Stomach smooth muscle (tissue), 2 donors: ENCODE data around the gene KLHL28.
"Not testable (repeated sequence)": the region's sequence is repeated elsewhere in the genome, so short reads cannot be mapped to it uniquely, and the experiment has no call there.

Source experiments
- H3K27ac ChIP-seq: one replicate; pipeline ENCODE4 v1.7.0; 2013; ENCODE audit warnings: mild to moderate bottlenecking, low read length, inconsistent platforms
- H3K27me3 ChIP-seq, 2 donors: one replicate each; pipeline ENCODE4 v1.7.0; 2013; ENCODE audit warnings: low read length in 2 of 2; ENCODE audit not compliant: insufficient read depth in 2 of 2, control insufficient read depth in 1 of 2
- H3K36me3 ChIP-seq, 2 donors: one replicate each; pipeline ENCODE4 v1.7.0; 2013; ENCODE audit warnings: low read length in 2 of 2; ENCODE audit not compliant: control insufficient read depth in 2 of 2, insufficient read depth in 2 of 2
- H3K4me1 ChIP-seq: one replicate; pipeline ENCODE4 v1.7.0; 2013; ENCODE audit warnings: low read length; ENCODE audit not compliant: control insufficient read depth, insufficient read depth
- H3K4me3 ChIP-seq, 2 donors: one replicate each; pipeline ENCODE4 v1.7.0; 2013; ENCODE audit warnings: low read length in 2 of 2
- H3K9ac ChIP-seq, 2 donors: one replicate each; pipeline ENCODE4 v1.7.0; 2013; ENCODE audit warnings: low read length in 2 of 2, mild to moderate bottlenecking in 1 of 2
- H3K9me3 ChIP-seq, 2 donors: one replicate each; pipeline ENCODE4 v1.7.0; 2013; ENCODE audit warnings: low read length in 2 of 2; ENCODE audit not compliant: control insufficient read depth in 2 of 2
- donor health status: healthy.
- donor health status: Pancreatic carcinoma.

The KLHL28 gene

DNA sequence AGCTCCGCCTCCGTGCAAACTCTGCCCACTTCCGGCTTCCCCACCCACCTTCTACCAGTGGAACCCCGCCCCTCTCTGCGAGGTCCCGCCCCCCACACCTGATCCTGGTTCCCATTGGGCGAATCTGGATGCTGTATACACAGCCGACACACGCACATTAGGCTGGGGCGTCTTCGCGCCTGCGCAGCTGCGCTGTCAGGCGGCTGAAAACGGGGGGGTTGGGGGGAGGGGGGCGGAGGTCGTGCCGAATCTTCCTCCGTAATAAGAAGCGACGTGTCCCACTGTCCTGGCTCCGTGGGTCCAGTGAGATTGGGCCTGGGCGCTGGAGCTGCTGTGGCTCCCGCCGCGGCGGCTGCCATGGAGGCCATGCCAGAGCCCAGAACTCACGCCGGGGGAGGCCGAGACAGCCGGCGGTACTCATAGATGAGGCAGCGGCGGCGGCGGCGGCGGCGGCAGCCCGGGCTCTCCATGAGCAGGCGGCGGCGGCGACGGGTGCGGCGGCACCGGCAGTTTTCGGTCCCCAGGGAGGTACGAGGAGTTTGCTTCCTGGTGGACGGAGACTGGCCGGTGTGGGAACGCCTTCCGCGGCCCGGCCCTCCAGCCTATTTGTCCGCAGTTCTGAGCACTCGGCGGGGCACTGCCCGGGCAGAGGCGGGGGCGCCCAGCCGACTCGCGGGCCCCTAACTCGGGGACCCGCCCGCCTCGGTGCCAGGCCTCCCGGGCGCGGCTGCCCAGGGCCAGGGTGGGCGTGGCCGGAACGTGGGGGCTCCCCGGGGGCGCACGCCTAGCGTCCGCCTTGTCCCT is 64.5 kb downstream of the KLHL28 start:
- Histone ChIP-seq H3K4me1 (peaks cover 11% of the 10 kb centered on the region), H3K27ac (peak overlapping the region; percentile 94), H3K27me3 (no peaks in the 10 kb centered on the region), H3K9ac (peak overlapping the region; percentile 61 to 84), H3K9me3 (no peaks in the 10 kb centered on the region), H3K36me3 (peaks cover 0 to 3% of the 10 kb centered on the region in 2 donors), H3K4me3 (peak overlapping the region; percentile 81 to 87)

DNA sequence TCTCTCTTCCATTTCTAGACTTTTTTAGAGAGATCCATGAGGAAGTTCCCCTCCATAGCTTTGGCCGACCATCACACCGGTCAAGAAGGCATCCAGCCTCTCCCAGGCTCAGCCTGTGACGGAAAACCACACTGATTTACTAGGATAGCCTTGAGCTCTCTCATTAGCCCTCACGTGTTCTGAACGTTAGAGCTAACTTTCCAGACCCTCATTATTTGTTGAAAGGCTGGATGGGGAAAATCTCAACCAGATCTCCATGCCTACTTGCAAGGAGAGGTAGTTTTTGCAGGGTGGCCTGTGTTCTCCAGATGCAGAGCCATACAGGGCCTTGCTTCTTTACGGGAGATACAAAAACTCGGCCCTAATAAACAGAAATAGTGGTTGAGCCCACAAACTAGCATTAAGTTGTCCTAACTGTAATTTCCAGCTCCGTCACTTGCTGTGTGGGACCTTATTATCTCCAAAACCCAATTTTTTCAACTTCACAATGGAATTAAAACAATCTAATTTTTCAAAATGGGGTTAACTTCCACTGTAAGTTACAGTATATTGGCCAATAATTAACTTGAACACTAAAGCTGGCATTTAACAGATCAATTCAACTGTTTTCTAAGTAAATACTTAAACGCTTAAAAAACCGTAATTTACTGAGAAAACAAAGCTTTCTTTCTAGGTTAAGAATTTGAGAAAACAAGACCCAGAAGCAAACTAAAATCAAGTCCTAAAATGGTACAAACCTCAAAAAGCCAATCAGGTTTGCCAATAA is 65.3 kb downstream of the KLHL28 start:
- Histone ChIP-seq H3K4me3 (peak overlapping the region; percentile 2 to 54), H3K9me3 (no peaks in the 10 kb centered on the region), H3K36me3 (peaks cover 0 to 3% of the 10 kb centered on the region in 2 donors), H3K27me3 (no peaks in the 10 kb centered on the region), H3K9ac (no peak overlapping the region), H3K4me1 (peaks cover 5% of the 10 kb centered on the region), H3K27ac (peak overlapping the region; percentile 94)

DNA sequence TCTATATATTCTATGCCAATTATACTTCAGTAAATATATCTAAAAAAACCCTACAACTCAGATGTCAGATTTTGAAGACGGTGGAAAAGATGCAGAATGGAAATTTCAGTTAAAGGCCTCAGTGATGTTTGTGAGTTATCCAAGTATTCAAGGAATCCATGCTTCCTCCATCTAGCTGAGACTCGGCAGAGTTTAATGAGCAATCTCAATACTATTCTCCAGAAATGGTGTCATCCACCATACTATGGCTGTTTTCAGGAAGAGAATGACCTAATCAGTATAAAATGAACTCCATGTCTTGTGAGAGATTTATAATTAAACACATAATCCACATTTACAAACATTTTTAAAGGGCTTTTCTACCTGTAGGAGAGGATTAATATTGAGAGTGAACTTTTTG is 66.0 kb downstream of the KLHL28 start:
- no peaks in the 10 kb centered on the region for H3K27me3 ChIP-seq
- peaks cover 0 to under 1% of the 10 kb centered on the region in 2 donors for H3K36me3 ChIP-seq
- H3K9me3 ChIP-seq, result no peaks in the 10 kb centered on the region
- H3K27ac ChIP-seq, result no peak overlapping the region
- H3K4me3 ChIP-seq, result no peak overlapping the region
- peaks cover 5% of the 10 kb centered on the region for H3K4me1 ChIP-seq
- no peak overlapping the region for H3K9ac ChIP-seq

DNA sequence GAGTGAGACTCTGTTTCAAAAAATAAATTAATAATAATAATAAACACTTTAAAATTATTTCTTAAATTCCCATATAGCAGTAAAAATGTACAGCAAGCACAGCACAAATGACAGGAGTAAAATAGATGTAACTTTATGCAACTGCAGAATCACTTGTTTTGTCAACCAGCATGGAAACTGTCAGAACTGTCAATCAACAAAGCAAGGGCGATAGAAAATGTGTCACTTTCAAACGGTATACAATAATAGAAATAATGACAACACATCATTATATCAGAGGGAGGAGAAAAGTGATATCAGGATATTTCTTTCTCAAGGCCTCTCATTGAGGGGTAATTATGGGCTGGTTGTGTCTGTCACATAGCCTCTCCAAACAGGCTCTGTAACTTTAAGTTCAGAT is 68.2 kb downstream of the KLHL28 start:
- Histone ChIP-seq H3K36me3 (no peaks in the 10 kb centered on the region), H3K4me1 (peaks cover 5% of the 10 kb centered on the region), H3K9ac (no peak overlapping the region), H3K4me3 (no peak overlapping the region), H3K9me3 (no peaks in the 10 kb centered on the region), H3K27me3 (no peaks in the 10 kb centered on the region), H3K27ac (no peak overlapping the region)

DNA sequence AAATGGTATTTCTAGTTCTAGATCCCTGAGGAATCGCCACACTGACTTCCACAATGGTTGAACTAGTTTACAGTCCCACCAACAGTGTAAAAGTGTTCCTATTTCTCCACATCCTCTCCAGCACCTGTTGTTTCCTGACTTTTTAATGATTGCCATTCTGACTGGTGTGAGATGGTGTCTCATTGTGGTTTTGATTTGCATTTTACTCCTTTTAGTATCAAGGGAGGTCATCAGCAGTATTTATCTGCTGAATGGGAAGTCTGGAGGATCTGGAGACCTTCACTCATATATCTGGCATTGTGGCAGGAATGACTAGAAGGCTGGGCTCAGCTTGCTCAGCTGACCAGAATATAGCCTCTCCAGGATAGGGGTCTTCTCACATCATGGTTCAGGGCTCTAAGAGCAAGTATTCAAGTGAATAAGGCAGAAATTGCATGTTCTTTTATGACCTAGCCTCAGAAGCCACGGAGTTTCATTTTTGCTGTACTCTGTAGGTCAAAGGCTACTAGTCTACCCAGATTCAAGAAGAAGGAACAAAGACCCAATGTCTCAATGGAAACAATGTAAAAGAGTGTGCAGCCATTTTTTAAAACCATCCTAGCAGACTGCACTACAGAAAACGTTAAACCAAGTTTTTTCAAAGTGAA is 69.9 kb downstream of the KLHL28 start:
- H3K27me3 ChIP-seq, H3K9me3 ChIP-seq, H3K9ac ChIP-seq, H3K4me1 ChIP-seq, H3K36me3 ChIP-seq, H3K27ac ChIP-seq, H3K4me3 ChIP-seq: not testable (repeated sequence)

DNA sequence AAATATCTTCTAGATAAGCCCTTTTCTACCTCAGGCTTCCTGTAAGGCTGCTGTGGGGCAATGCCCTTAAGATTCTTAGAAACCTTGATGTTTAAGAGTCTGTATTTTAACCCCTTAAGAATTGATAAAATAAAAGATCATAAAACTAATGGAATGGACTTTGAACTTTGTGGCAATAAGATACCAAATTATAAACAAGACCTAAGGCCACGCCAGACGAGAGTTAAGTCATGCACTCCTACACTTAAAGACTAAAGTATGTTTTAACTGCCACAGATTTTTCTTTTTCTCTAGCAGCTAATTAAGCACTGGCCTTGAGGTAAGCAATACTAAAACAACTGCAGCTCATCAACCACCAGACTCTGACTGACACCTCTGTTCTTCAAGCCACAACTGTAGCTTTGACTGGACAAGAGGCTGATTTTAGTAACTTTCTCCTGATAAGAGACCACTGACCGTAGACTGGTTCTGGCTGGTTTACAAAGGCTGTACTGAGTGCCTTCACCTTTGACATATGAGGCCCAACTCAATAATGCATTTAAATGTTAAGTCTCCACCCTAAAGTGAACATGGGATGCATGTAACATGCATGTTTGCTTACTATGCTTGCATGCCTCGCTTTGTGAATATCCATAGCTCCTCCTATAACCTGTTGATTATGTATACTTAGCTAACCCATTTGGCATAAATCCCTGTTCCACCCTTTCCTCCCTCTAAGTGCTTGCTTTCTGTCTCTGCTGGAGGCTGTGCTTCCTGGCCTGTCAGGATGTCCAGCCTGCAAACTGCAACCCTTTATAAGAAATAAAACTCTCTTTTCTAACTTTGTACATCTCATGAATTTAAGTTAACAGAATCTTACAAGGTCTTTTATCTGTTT is 71.9 kb downstream of the KLHL28 start:
- no peaks in the 10 kb centered on the region for H3K9me3 ChIP-seq
- no peak overlapping the region for H3K9ac ChIP-seq
- no peaks in the 10 kb centered on the region for H3K27me3 ChIP-seq
- H3K4me3 ChIP-seq, result no peak overlapping the region
- H3K27ac ChIP-seq, result no peak overlapping the region
- no peaks in the 10 kb centered on the region for H3K36me3 ChIP-seq
- H3K4me1 ChIP-seq, result no peaks in the 10 kb centered on the region

DNA sequence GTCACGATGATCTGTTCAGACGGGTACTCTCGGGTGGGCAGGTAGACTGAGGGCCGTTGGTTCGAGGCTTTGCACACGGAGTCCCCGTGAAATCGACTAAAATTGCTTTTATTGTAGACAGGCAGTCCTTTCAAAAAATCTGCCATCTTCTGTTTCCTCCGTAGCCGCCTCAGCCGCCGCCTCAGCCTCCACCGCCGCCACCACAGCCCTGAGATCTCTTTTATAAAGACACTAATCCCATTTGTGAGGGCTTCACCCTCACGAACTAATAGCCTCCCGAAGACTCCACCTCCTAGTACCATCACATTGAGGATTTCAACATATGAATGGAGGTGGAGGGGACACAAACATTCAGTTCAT is 74.2 kb downstream of the KLHL28 start:
- H3K9ac ChIP-seq, result no peak overlapping the region
- no peak overlapping the region for H3K4me3 ChIP-seq

DNA sequence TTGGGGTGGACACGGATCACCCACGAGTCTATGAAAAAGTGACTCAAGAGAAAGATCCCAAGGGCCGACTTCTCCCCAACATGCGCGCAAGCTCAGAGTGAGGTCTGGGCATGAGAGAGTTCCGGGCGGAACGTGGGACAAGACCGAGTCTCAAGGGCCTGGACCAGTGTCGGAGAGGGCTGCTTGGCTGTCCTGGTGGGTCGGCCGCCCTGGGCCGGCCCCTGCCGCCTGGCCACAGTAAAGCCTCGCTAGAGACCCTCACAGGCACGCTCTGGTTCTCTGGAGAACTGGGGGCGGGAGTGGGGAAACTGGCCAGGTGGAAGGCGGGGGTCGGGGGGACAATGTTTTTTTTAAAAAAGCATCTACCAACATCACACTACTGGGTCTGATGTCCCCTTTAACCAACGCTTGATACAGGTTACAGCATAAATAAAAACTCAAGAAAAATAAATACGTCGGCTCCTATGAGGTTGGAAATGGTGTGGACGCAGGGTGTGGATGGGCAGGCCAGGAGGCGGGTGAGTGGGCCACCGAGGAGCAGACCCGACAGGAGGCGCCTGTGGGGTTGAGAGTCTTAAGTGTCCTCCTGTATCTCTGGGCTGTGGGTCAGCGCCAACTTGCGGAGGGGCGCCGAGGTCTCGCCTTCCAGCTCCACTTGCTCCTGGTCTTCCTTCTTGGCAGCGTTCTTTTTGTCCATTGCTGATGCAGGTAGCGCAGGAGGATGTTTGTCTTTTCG is 74.7 kb downstream of the KLHL28 start:
- Histone ChIP-seq H3K4me3 (no peak overlapping the region), H3K9me3 (no peaks in the 10 kb centered on the region), H3K27ac (no peak overlapping the region), H3K36me3 (no peaks in the 10 kb centered on the region), H3K27me3 (no peaks in the 10 kb centered on the region), H3K9ac (no peak overlapping the region), H3K4me1 (no peaks in the 10 kb centered on the region)

More for the DNA sequence above, 74.2 kb downstream of the KLHL28 start:
- Histone ChIP-seq H3K4me1 (no peaks in the 10 kb centered on the region), H3K9me3 (no peaks in the 10 kb centered on the region), H3K27ac (no peak overlapping the region), H3K27me3 (no peaks in the 10 kb centered on the region), H3K36me3 (no peaks in the 10 kb centered on the region)

DNA sequence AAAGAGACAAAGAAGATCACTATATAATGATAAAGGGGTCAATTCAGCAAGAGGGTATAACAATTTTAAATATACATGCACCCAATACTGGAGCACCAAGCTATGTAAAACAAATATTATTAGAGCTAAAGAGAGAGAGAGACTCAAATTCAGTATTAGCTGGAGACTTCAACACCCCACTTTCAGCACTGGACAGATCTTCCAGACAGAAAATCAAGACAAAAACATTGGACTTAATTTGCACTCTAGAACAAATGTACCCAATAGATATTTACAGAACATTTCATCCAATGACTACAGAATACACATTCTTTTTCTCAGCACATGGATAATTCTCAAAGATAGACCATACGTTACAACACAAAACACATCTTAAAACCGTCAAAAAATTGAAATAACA is 81.0 kb downstream of the KLHL28 start:
- no peaks in the 10 kb centered on the region for H3K36me3 ChIP-seq

More for the DNA sequence above, 81.0 kb downstream of the KLHL28 start:
- Histone ChIP-seq H3K27me3 (no peaks in the 10 kb centered on the region), H3K4me1 (no peaks in the 10 kb centered on the region), H3K9ac (no peak overlapping the region), H3K4me3 (no peak overlapping the region), H3K9me3 (no peaks in the 10 kb centered on the region), H3K27ac (no peak overlapping the region)
